K562 (cell line): ENCODE measurements around the gene SRD5A2. TPM values are rescaled to one million over a fixed set of nuclear protein-coding genes. Genes with fewer than 3 reads are reported as not detected.

Source experiments
- CUX1 ChIP-seq: fragments of 200-800 bp; sonication (Bioruptor generic); IDR thresholded peaks from 2 replicates; pipeline ENCODE4 v1.6.1; 2016; ENCODE audit warnings: missing genetic modification characterization, missing compliant biosample characterization
- FOSL1 ChIP-seq: fragments of 200-800 bp; sonication (Bioruptor generic); conservative IDR thresholded peaks from 2 replicates; pipeline ENCODE4 v1.6.1; 2016; ENCODE audit warnings: missing genetic modification characterization, missing compliant biosample characterization
- TFAM ChIP-seq: fragments of 250-450 bp; sonication (Bioruptor Pico); conservative IDR thresholded peaks from 2 replicates; pipeline ENCODE4 v1.5.0; 2021; ENCODE audit warnings: mild to moderate bottlenecking, moderate library complexity
- ZNF23 ChIP-seq: fragments of 250-450 bp; sonication (Bioruptor Pico); IDR thresholded peaks from 2 replicates; pipeline ENCODE4 v1.4.0; 2020; ENCODE audit warnings: mild to moderate bottlenecking
- ZNF41 ChIP-seq: fragments of 250-450 bp; sonication (Bioruptor Pico); conservative IDR thresholded peaks from 2 replicates; pipeline ENCODE4 v1.4.0; 2020; ENCODE audit warnings: mild to moderate bottlenecking
- ZNF766 ChIP-seq: fragments of 200-800 bp; sonication (Bioruptor generic); conservative IDR thresholded peaks from 2 replicates; pipeline ENCODE4 v1.6.1; 2016; ENCODE audit warnings: missing genetic modification characterization, missing compliant biosample characterization
- polyA plus RNA-seq, 8 experiments: library from polyadenylated mRNA; depleted of rRNA in 4 of 8; stranded (reverse) in 5 of 8; unstranded in 3 of 8; fragments of >200 nt; fragmentation: Nextera tagmentation in 2 of 8; fragmentation: Illumina TruSeq in 1 of 8; extraction: Ambion mirVana in 2 of 8; extraction: Trizol in 1 of 8; gene quantifications; 2 replicates each; pipeline versions ENCODE4 v1.2.1 to v1.2.3, GENCODE V29; 2011 to 2014; ENCODE audit warnings: inconsistent platforms in 1 of 8, missing spikeins in 1 of 8
- total RNA-seq, 7 experiments: library from RNA; depleted of rRNA in 6 of 7; stranded (reverse); fragments of >200 nt in 6 of 7; fragmentation: Illumina TruSeq in 2 of 7; extraction: Trizol in 2 of 7; gene quantifications; 2 replicates each; pipeline versions ENCODE4 v1.2.1 to v1.2.3, GENCODE V29; 2011 to 2021; ENCODE audit warnings: low replicate concordance in 1 of 7

Gene SRD5A2
- total and polyA plus RNA-seq, 9 of the 15 experiments (the other 6 are each of a cell fraction or from before 2014, with no cell fraction given): 0.03 TPM; not detected in 8

GRCh38 chr2:31558401-31559295, 22.1 kb downstream of the SRD5A2 start (continued):
- TF ChIP-seq CUX1 (CRISPR knock-in tag) (no peak), ZNF41 (CRISPR knock-in tag) (no peak), ZNF23 (CRISPR knock-in tag) (no peak), TFAM (no peak), ZNF766 (peak; percentile 71; the same call in 1 of the 2 replicates), FOSL1 (tag) (peak; percentile 75)
- TF ChIP-seq, all 486 proteins: peak for 20
